ENCODE measurements around the gene TOP1. TPM values are rescaled to one million over a fixed set of nuclear protein-coding genes. Genes with fewer than 3 reads are reported as not detected.

Gene TOP1
- total RNA-seq, 2 donors from 2014 or later, result 25.2 to 27.3 TPM

DNA sequence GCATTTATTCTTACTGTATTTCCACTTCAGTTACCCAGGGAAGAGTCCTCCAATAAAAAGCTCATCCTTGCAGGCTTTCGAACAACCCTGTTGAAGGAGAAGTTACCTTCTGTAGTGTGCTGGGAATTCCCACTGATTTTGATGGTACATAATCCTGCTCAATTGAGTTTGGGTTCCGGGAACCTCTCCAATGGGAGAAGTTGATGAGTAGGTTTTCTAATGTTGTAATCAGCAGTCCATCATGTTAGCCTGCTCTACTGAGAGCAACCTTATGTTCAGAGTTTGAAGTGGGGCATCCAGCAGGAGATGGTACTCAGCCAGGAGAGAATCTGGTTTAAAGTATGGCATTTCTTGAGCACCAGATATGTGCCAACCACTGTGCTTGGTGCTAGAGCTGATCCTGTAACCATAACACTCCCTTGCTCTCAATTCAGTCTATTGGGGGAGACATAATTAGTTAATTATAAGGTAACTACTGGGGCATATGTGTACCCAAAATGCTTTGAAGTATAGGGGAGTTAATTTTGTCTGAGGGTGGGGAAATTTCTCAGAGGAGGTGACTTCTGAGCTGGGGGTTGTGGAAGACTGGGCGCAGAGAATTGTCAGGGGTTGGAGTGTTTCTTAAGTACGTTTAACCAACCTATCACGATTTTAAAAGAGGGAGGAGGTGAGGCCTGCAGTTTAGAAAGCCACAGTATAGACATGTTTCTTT, 2.1 kb downstream of the TOP1 start:
- intact Hi-C loops (cut with DNase I), result no loop called here
- no peak for DNase-seq (ENCODE audit: low spot score)

DNA sequence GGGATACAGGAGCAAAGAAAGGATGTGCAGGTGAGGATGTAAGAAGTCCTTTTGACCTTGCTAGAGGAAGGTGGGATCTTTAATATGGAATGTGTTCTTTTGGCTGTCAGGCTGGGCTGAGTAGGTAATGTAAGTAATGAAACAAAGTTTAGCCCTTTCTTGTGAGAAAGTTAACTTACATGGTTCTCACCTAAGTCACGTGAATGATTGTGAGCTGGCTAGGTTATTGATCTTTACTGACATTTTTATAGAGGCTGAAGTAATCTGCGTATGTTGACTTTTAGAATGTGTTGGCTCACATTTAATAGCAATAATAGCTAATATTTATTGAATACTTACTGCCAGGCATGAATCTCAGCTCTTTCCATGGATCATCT, 2.6 kb downstream of the TOP1 start:
- intact Hi-C loops (cut with DNase I), result no loop called here
- no peak for DNase-seq (ENCODE audit: low spot score)

DNA sequence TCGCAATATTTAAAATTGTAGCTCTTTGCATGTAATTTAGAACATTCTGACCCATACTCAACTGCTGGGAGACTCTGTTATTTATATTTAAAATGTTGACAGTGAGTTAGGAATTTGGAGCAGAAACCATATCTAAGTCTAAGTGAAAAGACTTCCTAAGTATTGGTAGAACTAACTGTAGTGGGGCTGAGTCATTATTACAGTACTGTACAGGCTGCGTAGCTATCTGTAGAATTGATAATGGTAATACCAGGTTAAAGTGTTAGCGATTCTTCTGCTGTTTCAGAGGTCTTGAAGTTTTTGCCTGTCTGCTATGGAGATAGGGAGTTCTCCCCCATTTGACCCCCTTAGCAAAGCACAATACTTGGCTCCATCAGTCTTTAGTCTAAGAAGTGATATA, 3.6 kb downstream of the TOP1 start:
- no peak for DNase-seq (ENCODE audit: low spot score)
- intact Hi-C loops (cut with DNase I), result no loop called here

DNA sequence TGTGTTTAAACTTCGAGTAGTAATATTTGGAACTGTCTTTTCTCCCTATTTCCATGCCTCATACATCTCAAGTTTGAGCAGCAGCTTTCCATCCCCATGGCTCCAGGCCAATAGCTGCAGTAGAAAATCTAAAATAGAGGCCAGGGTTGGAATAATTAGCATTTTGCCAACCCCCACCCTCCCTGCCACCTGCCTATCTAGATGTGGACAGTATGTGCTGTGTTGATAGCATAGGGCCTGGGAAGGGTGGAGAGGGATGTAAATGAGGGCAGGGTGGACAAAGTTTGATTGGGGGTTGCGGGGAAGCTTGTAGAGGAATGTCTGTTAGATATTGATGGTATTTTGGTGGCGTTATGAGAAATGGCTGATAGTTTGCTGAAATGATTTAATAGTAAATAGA, 5.6 kb downstream of the TOP1 start:
- DNase-seq (ENCODE audit: low spot score), result no peak
- intact Hi-C loops (cut with DNase I), result no loop called here

DNA sequence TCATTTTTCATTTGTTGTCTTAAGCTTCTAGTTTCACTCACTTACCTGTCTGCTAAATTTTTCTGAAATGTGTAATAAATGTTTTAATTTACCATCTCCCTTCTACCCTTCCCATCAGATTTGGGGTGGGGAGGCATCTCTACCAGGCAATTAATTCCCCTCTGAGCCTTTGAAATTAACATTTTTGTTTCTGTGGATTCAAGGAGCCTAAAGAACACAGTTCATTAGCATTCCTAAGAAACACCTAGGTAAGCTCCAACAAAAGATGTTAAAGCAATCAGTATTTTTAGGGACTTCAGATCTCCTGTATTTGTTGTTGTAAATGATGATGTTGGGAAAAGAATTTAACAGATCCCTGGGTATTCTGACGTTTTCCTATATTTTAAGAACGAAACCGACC, 6.6 kb downstream of the TOP1 start:
- DNase-seq (ENCODE audit: low spot score), result no peak
- intact Hi-C loops (cut with DNase I), result no loop called here

DNA sequence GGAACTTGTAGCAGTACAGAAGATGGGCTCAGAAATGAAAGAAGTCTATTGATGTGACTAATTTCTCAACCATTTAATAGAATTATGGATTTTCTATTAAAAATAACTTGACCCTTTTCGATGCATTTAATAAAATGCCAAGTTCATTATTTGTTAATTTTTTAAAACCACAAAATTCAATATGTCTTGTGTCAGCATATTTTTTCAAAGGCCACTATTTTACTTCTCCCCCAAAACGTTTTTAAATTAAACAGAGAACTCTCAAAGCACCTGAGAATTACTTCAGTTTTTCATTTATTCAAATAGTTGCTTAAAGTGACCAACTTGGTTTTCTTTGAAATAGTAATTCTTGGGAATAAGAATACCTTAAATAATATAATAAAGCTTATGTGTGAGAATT, 8.6 kb downstream of the TOP1 start:
- no peak for DNase-seq (ENCODE audit: low spot score)
- intact Hi-C loops (cut with DNase I), result no loop called here

DNA sequence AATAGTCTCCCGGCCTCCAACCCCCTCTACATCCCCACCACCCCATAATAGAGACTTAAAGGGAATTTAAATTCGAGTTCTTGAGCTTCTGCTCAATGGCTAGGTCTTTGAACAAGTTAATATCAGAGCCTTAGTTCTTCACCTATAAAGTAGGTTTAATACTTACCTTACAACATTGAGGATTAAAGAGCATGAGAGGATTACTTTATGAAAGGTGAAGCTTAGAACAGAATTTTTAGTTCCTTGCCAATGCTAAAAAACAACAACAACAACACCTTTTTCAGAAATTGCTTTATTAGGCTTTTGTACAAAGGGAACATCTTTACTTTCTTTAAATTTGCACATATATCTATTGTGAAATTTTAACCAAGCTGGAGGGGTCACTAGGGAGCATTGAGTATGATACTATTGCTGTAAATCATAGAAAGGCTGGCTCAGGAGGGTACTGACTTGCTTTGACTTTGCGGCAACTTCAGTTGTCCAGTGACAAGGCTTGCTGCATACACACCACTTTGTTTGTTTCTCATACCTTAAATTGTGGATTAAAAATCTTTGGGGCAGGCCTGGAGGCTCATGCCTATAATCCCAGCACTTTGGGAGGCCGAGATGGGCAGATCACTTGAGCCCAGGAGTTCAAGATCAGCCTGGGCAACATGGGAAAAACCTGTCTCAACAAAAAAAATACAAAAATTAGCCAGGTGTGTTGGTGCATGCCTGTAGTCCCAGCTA, 9.7 kb downstream of the TOP1 start:
- no peak for DNase-seq (ENCODE audit: low spot score)
- intact Hi-C loops (cut with DNase I), result no loop called here

DNA sequence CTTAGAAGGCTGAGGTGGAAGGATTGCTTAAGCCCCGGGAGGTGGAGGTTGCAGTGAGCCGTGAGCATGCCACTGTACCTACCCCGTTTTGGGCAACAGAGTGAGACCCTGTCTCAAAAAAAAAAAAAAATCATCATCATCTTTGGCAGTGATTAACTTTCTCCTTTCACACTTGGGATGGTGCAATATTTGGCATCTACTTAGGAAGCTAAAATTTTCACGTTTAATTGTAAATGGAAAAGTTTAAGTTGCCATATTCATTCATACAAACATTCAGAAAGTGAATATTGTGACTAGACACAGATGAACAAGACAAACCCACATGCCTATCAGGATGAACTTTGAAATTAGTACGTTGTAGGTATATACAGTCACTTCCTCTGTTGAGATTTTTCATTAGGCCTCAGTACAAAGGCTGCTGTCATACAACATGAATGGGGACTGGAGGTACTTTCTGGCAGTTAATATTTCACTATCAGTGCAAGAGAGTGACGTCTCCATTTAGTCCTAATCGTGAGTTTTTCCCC, 10.3 kb downstream of the TOP1 start:
- DNase-seq (ENCODE audit: low spot score), result no peak
- intact Hi-C loops (cut with DNase I), result no loop called here

DNA sequence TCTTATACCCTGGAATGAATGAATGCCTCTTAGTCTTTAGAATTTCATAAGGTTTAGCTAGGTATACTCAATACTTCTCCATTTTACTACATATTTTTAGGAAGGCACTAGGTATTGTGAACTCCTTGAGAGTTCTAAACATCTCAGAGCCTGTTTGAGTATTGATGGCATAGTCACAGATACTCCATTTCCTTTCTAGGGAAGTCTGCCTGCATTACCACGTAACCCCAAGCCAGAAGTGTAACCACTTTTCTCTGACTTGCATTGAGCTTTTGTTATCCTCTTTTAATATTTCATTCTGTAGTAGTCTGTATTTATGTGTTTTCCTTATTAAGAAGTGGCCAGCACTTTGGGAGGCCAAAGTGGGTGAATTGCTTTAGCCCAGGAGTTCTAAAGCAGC, 12.2 kb downstream of the TOP1 start:
- no peak for DNase-seq (ENCODE audit: low spot score)
- intact Hi-C loops (cut with DNase I), result no loop called here

DNA sequence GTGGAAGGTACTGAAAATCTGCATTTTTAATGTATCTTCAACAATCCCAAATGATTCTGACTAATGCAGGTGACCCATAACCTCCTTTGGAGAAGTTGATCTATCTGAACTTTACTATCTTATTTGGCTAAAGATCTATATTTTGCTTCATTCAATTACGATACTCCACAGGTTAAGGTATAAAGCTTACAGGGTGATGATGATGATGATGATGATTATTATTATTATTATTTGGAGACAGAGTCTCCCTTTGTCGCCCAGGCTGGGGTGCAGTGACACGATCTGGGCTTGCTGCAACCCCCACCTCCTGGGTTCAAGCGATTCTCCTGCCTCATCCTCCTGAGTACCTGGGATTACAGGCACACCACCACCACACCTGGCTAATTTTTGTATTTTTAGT, 13.1 kb downstream of the TOP1 start:
- no peak for DNase-seq (ENCODE audit: low spot score)
- intact Hi-C loops (cut with DNase I), result no loop called here

DNA sequence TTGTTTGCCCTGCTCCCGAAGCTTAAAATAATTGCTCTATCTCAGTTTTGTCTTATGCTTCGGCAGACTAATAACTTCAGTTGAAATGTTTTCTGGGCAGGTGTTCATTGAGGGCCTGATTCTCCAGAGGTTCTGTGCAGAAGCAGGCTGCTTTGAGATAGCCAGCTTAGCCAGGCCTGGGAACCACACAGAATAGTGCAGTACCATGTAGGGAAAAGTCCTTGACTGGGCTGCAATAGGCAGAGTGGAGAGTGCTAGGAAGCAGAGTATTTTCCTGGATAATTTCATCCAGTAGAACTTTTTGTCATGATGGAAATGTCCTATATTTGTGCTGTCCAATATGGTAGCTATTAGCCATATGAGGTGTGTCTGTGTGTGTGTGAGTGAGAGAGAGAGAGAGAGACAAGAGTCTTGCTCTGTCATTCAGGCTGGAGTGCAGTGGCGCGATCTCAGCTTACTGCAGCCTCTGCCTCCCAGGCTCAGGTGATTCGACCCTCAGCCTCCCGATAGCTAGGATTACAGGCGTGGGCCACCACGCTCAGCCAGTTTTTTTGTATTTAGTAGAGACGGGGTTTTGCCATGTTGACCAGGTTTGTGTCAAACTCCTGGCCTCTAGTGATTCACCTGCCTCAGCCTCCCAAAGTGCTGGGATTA, 15.9 kb downstream of the TOP1 start:
- no peak for DNase-seq (ENCODE audit: low spot score)
- intact Hi-C loops (cut with DNase I), result no loop called here

DNA sequence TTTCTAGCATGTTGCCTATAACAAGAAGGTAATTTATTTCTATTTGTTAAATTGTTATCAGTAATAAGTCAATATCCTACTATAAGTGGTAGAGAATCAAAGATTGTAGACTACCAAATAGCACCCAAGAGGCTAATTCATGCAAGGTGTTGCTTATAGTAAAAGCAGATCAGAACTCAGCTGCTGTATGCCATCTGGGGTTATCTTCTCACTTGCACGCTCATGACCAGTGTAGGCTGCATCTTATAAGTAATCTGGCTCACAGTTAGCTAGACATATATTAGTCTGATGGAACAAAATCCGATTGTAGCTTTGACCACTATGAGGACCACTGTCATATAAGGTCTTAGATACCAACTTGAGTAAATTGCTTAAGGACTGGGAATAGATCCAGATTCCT, 17.0 kb downstream of the TOP1 start:
- intact Hi-C loops (cut with DNase I), result no loop called here
- no peak for DNase-seq (ENCODE audit: low spot score)

DNA sequence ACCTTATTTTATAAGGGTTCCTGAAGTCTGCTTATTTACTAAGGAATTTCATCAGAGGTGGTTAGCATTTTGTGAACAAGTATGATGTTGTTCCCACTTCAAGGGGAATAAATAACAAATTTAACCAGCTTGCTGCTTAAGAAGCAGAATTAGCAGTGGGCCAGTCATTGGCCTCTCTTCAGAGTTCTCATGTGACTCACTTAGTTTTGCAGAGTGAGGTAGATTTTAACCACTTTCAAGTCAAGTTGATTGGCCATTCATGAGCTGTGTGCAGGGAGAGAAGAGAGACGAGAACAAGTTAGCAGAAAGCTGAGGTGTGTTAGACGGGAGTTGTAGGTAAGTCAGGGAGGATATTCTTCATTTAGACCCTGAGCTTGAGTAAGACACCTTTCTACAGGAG, 18.1 kb downstream of the TOP1 start:
- no peak for DNase-seq (ENCODE audit: low spot score)
- intact Hi-C loops (cut with DNase I), result no loop called here

DNA sequence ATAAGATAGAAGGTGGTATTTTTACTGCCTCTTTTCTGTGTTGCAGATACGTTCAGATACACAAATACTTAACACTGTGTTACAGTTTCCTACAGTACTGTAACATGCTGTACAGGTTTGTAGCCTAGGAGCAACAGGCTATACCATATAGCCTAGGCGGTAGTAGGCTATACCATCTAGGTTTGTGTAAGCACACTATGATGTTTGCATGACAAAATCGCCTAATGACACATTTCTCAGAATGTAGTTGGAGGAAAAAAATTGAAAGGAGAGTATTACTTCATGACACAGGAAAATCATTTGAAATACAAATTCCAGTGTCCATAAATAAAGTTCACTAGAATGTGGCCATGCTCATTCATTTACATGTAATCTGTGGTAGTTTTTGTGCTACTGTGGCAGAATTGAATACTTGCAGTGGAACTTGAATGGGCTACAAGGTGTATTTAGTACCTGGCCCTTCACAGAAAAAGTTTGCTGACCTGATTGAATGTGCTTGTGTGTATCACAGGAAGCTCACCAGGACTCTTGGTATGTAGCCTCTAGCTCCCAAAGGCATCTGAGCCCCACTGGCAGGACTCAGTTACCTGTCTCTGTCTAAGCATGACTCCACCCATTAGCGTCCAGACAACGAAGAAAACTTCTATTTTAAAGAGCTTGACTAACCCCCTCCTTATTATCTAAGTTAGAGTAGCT, 18.8 kb downstream of the TOP1 start:
- no peak for DNase-seq (ENCODE audit: low spot score)
- intact Hi-C loops (cut with DNase I), result no loop called here

DNA sequence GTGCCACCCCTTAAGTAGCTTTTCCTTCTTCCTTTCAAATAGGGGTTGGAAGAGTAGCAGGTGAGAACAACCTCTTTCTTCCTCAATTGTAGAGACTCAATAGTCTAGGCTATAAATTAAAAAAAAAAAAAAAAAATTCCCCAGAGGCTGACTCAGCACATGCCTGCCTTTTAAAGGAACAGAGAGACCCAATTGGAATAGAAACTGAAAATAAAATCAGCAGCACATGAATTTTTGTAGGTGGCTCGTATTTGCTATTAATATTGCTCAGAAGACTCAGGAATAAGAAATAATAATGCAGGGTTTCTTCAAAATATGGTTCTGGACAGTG, 19.3 kb downstream of the TOP1 start:
- DNase-seq (ENCODE audit: low spot score), result no peak
- intact Hi-C loops (cut with DNase I), result no loop called here

DNA sequence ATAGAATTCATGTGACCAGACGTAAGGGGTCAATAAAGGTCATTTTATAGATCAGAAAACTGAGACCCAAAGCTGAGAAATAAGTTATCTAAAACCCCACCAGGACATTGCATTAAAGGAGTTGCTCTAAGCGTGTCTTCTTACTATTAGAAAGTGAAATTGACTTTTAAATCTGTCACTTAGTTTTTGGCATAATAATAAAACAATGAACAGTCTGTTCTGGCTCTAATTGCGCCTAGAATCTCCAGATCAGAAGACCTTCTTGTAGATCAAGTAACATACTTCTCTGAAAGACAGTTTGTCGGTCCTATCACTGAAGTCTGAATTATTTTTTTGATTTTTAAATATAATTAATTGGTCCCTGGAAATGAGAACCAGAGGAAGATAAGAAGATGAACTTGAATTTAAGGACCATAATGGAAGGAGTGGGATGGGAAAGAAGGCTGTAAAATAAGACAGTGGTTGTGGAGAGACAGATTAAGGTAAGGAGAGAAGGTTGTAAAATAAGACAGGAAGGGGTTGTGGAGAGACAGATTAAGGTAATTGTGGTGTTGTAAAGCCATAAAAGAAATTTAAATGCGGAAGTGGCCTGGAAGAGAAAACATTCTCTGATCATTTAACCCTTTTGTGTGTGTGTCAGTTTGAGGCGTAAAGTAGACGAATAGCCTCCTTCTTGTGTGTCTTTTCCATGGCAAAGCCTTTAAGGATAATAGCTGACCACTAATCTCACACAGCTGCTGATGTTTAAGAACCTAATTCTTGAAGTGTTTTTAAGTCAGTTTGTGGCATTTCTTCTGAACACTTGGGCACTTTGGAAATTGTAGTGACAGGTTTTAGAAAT, 20.1 kb downstream of the TOP1 start:
- no peak for DNase-seq (ENCODE audit: low spot score)
- intact Hi-C loops (cut with DNase I), result loop anchor here in 1 of 2 donors (1.0 kb wide), 1 partner anchor 39 kb away; no protein-coding TSS in a partner anchor

DNA sequence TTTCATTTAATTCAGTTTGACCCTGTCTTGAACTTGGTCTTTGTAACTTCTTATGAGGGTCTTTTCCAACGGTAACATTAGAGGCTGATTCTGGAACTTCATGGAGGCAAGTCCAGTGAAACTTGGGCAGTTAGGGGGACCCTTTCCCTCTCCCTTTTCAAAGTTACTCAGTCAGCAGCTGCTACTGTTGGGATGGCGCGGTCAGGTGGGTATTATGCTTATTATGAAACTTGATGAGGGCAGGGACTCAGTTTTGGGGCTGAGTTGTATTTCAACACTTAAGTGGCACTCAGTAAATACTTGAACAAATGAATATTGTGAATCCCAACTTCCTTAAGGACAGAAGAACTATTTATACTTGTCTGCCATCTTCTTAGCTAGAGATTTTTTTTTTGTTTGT, 20.8 kb downstream of the TOP1 start:
- intact Hi-C loops (cut with DNase I), result loop anchor here in 1 of 2 donors (1.0 kb wide), 1 partner anchor 38 kb away; no protein-coding TSS in a partner anchor
- DNase-seq (ENCODE audit: low spot score), result no peak

DNA sequence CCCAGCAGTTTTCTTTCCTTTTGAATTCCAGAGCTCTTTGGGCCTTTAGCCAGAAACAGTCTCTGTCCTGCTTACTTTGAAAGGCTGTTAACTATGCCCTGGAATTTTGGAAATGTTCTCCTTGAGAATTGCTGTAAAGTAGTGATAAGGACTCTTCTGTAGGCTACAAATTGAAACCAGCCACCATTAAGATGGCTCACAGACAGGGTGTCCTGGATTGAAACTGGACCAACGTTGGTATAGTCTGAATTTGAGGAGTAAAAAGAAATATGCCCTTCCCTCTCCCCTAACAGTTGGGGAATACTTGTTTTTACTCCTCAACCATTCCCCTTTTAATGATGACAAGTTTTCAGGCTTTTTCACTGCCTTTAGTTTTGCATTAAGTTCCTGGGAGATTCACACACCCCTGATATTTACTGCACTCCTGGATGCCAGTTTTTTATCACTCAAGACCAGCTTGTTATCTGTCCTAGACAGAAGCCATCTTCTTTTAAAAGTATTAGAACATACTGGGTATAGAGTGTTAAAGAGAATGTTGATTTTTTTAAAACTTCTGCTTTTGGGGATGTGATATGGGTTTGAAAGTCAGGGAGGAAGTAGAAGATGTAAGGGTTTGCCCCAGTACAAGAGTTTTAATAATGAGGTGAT, 21.9 kb downstream of the TOP1 start:
- intact Hi-C loops (cut with DNase I), result no loop called here
- DNase-seq (ENCODE audit: low spot score), result no peak

All from posterior vena cava (tissue), 2 donors.